Smooth muscle cell (in vitro differentiated cells): Measurements from ENCODE around the gene SPRN. TPM values are rescaled to one million over a fixed set of nuclear protein-coding genes. Genes with fewer than 3 reads are reported as not detected.
"Not testable (repeated sequence)": the region's sequence is repeated elsewhere in the genome, so short reads cannot be mapped to it uniquely, and the experiment has no call there.

Source experiments
- DNase-seq: peaks from one replicate; lab custom pipeline; 2025; ENCODE audit not compliant: unreplicated experiment; lab: John Stamatoyannopoulos, UW
- H2AFZ ChIP-seq: fragments of 200-600 bp; sonication (generic); 2 replicates; pipeline ENCODE4 v1.6.0; 2016; ENCODE audit warnings: antibody characterized with exemption, low read depth, mild to moderate bottlenecking
- H3F3A ChIP-seq: fragments of 200-600 bp; sonication (generic); 2 replicates; pipeline ENCODE4 v1.6.0; 2017; ENCODE audit warnings: antibody characterized with exemption, low read depth
- H3K27ac ChIP-seq: fragments of 200-600 bp; sonication (generic); 2 replicates; pipeline ENCODE4 v1.5.1; 2016; ENCODE audit warnings: low read depth, mild to moderate bottlenecking
- H3K27me3 ChIP-seq: fragments of 200-600 bp; sonication (generic); 2 replicates; pipeline ENCODE4 v1.6.1; 2016; ENCODE audit warnings: low read depth, mild to moderate bottlenecking
- H3K36me3 ChIP-seq: fragments of 200-600 bp; sonication (generic); 2 replicates; pipeline ENCODE4 v1.5.1; 2016; ENCODE audit warnings: low read depth
- H3K4me1 ChIP-seq: fragments of 200-600 bp; sonication (generic); 2 replicates; pipeline ENCODE4 v1.5.1; 2016; ENCODE audit warnings: low read depth
- H3K4me2 ChIP-seq: fragments of 200-600 bp; sonication (generic); 2 replicates; pipeline ENCODE4 v1.6.0; 2016; ENCODE audit warnings: mild to moderate bottlenecking
- H3K4me3 ChIP-seq: fragments of 200-600 bp; sonication (generic); 2 replicates; pipeline ENCODE4 v1.5.1; 2016; ENCODE audit warnings: mild to moderate bottlenecking
- H3K79me2 ChIP-seq: fragments of 200-600 bp; sonication (generic); 2 replicates; pipeline ENCODE4 v1.6.0; 2016; ENCODE audit warnings: low read depth, mild to moderate bottlenecking
- H3K9ac ChIP-seq: fragments of 200-600 bp; sonication (generic); 2 replicates; pipeline ENCODE4 v1.6.0; 2016; ENCODE audit warnings: low read depth
- H3K9me3 ChIP-seq: fragments of 200-600 bp; sonication (generic); replicated peaks from 2 replicates; pipeline ENCODE4 v1.5.1; 2016; ENCODE audit warnings: low read depth
- H4K20me1 ChIP-seq: fragments of 200-600 bp; sonication (generic); 2 replicates; pipeline ENCODE4 v1.6.0; 2016; ENCODE audit warnings: low read depth
- WGBS: methylation state at CpG from one replicate; pipeline ENCODE4 v1.1.7; 2016; ENCODE audit warnings: low lambda C conversion rate; 5-methylcytosine and 5-hydroxymethylcytosine counted together
- polyA plus RNA-seq: library from polyadenylated mRNA; unstranded; fragments of >200 nt; fragmentation: Nextera tagmentation; extraction: Ambion mirVana; gene quantifications from 2 replicates; pipeline ENCODE4 v1.2.1, GENCODE V29; 2016
- total RNA-seq: library from RNA; depleted of rRNA; stranded (reverse); fragments of >200 nt; gene quantifications from 2 replicates; pipeline ENCODE4 v1.2.3, GENCODE V29; 2014
- TF ChIP-seq, protein P1 (sequence below): fragments of 200-600 bp; sonication (generic); IDR thresholded peaks from 2 replicates; pipeline ENCODE4 v1.5.1; 2017; ENCODE audit warnings: borderline replicate concordance, mild to moderate bottlenecking, antibody characterized with exemption; ENCODE audit not compliant: insufficient read depth, poor library complexity, severe bottlenecking

Gene SPRN
- total and polyA plus RNA-seq, 2 experiments from 2014 or later: 0.13 to 1.00 TPM

DNA sequence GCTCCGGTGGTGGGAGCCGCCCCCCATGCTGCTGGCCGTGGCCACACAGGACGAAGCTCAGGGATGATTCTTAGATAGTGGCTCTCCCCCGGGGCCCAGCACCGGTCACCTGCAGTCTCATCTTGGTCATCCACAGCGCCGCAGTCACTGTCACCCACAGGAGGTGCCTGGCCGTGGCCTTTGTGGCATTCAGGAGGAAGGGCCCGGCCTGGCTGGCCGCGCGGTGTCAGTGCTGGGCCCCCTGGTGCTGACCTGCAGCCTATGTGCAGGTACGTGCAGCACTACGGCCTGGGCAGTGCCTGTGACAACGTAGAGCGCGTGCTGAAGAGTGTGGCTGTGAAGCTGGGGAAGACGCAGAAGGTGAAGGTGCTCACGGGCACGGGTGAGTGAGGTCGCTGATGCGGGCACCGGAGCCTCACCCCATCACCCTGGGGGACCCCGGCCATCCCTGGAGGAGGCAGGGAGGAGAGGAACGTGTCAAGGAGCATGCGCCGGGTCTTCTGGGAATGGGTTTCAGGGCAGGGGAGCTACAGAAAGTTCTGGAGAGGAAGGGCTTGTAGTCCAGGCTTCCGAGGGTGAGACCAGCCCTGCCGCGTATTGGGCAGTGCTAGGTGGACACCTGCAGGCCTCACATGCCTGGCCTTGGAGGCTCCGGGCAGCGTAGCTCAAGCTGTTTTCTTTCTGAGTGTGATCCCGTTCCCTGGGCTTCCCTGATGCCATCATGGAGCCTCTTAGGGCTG lies 5.0 kb downstream of the SPRN start:
- Histone ChIP-seq H3K36me3 (no peaks in the 10 kb centered on the region), H3F3A (no peaks in the 10 kb centered on the region), H3K9me3 (no peaks in the 10 kb centered on the region), H3K27ac (no peak overlapping the region), H4K20me1 (peaks cover 34% of the 10 kb centered on the region), H2AFZ (no peak overlapping the region), H3K27me3 (peaks cover 9% of the 10 kb centered on the region), H3K4me3 (no peak overlapping the region), H3K4me1 (no peaks in the 10 kb centered on the region), H3K4me2 (no peak overlapping the region), H3K79me2 (no peaks in the 10 kb centered on the region), H3K9ac (no peak overlapping the region)
- DNase-seq: no peak
- TF ChIP-seq, protein P1, sequence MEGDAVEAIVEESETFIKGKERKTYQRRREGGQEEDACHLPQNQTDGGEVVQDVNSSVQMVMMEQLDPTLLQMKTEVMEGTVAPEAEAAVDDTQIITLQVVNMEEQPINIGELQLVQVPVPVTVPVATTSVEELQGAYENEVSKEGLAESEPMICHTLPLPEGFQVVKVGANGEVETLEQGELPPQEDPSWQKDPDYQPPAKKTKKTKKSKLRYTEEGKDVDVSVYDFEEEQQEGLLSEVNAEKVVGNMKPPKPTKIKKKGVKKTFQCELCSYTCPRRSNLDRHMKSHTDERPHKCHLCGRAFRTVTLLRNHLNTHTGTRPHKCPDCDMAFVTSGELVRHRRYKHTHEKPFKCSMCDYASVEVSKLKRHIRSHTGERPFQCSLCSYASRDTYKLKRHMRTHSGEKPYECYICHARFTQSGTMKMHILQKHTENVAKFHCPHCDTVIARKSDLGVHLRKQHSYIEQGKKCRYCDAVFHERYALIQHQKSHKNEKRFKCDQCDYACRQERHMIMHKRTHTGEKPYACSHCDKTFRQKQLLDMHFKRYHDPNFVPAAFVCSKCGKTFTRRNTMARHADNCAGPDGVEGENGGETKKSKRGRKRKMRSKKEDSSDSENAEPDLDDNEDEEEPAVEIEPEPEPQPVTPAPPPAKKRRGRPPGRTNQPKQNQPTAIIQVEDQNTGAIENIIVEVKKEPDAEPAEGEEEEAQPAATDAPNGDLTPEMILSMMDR: no peak
- 96% methylated on average over 34 of the region's 34 CpGs for WGBS

DNA sequence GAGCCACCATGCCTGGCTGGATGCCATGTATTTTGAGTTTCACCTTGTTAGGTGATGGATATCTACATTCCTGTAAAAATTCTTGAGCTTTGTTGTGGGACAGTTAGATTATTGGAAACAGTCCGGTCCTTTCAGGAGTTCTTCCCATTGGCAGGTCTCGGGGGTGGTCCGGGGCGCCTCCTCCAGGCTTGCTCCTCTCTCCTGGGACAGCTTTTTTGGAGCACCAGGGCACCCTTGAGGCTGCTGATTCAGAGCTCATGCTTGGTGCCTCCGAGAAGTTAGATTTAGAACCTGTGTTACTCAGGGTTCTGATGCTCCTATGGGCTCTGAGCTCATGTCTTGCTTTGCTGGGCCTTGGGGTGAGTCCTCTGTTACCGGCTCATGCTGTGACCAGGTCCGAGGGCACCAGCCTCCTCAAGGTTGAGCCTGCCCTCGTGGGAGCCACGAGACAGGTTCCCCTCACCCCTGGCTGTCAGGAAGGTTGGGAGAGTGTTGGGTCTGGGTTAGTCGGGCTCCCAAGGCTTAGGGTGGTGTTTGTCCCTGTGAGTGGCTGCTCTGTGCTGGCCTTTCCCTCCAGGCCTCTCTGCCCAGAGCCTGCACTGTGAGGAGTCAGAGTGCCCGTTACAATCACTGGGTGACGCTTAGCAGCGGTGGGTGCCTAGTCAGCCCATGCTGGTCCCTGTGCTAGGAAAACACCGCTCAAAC lies 6.0 kb downstream of the SPRN start:
- no peak for DNase-seq
- no peaks in the 10 kb centered on the region for H3F3A ChIP-seq
- peaks cover 34% of the 10 kb centered on the region for H4K20me1 ChIP-seq
- H3K27ac ChIP-seq: no peak overlapping the region
- H3K4me2 ChIP-seq: no peak overlapping the region
- no peak overlapping the region for H3K9ac ChIP-seq
- H3K9me3 ChIP-seq: no peaks in the 10 kb centered on the region
- peaks cover 9% of the 10 kb centered on the region for H3K27me3 ChIP-seq
- peaks cover 2% of the 10 kb centered on the region for H3K79me2 ChIP-seq
- H3K4me3 ChIP-seq: no peak overlapping the region
- H3K4me1 ChIP-seq: no peaks in the 10 kb centered on the region
- WGBS: 97% methylated on average over 14 of the region's 14 CpGs
- TF ChIP-seq, protein P1: no peak
- H2AFZ ChIP-seq: no peak overlapping the region
- no peaks in the 10 kb centered on the region for H3K36me3 ChIP-seq

DNA sequence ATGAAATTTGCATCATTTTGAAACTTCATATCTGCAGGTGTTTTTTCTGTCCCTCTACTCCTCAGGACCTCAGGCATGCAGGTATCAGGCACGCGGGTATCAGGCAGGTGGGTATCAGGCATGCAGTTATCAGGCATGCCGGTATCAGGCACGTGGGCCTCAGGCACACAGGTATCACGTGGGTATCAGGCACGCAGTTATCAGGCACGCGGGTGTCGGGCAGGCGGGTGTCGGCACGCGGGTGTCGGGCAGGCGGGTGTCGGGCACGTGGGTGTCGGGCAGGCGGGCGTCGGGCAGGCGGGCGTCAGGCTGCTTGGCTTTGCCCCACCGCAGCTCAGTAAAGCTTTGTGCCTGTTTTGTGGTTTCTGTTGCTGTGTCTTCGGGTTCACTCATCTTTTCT lies 8.7 kb downstream of the SPRN start:
- no peak overlapping the region for H2AFZ ChIP-seq
- no peak overlapping the region for H3K4me3 ChIP-seq
- TF ChIP-seq, protein P1: no peak
- WGBS: 96% methylated on average over 25 of the region's 25 CpGs
- no peaks in the 10 kb centered on the region for H3K4me1 ChIP-seq
- no peak overlapping the region for H3K4me2 ChIP-seq
- peaks cover 20% of the 10 kb centered on the region for H3K36me3 ChIP-seq
- no peaks in the 10 kb centered on the region for H3K27me3 ChIP-seq
- peaks cover 21% of the 10 kb centered on the region for H3K79me2 ChIP-seq
- no peak overlapping the region for H3K9ac ChIP-seq
- DNase-seq: no peak
- no peak overlapping the region for H3K27ac ChIP-seq
- H4K20me1 ChIP-seq: peaks cover 12% of the 10 kb centered on the region
- peaks cover 15% of the 10 kb centered on the region for H3K9me3 ChIP-seq
- H3F3A ChIP-seq: no peaks in the 10 kb centered on the region

DNA sequence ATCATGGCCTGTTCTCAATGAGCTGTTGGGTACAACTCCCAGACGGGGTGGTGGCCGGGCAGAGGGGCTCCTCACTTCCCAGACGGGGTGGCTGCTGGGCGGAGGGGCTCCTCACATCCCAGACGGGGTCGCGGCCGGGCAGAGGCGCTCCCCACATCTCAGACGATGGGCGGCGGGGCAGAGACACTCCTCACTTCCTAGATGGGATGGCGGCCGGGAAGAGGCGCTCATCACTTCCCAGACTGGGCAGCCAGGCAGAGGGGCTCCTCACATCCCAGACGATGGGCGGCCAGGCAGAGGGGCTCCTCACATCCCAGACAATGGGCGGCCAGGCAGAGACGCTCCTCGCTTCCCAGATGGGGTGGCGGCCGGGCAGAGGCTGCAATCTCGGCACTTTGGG lies 10.0 kb downstream of the SPRN start:
- not testable (repeated sequence) for H3K27me3 ChIP-seq, H3K4me3 ChIP-seq, H2AFZ ChIP-seq, H3K4me1 ChIP-seq, H3K4me2 ChIP-seq, H3F3A ChIP-seq, H4K20me1 ChIP-seq, DNase-seq, H3K9ac ChIP-seq, H3K27ac ChIP-seq
- Histone ChIP-seq H3K9me3 (peaks cover 19% of the 10 kb centered on the region), H3K79me2 (peaks cover 35% of the 10 kb centered on the region), H3K36me3 (peaks cover 33% of the 10 kb centered on the region)
- 95% methylated on average over 14 of the region's 23 CpGs for WGBS
